Dermis microvascular lymphatic vessel endothelial cell (primary cell): Measurements from ENCODE around the gene OST4. TPM values are rescaled to one million over a fixed set of nuclear protein-coding genes. Genes with fewer than 3 reads are reported as not detected.
A peak's percentile ranks its signal among the peaks of the same experiment; 100 is the strongest.

Experiments
- DNase-seq, 2 donors: peaks; one replicate each; pipeline versions ENCODE4 v3.0.0 to v3.0.0-alpha.2; 2010; ENCODE audit warnings: low read depth in 2 of 2
- total RNA-seq: library from RNA; depleted of rRNA; stranded (reverse); fragments of >200 nt; gene quantifications from 2 replicates; pipeline ENCODE4 v1.2.1, GENCODE V29; 2014

Gene OST4
- total RNA-seq, 1 donor from 2014 or later: 418 TPM

DNA sequence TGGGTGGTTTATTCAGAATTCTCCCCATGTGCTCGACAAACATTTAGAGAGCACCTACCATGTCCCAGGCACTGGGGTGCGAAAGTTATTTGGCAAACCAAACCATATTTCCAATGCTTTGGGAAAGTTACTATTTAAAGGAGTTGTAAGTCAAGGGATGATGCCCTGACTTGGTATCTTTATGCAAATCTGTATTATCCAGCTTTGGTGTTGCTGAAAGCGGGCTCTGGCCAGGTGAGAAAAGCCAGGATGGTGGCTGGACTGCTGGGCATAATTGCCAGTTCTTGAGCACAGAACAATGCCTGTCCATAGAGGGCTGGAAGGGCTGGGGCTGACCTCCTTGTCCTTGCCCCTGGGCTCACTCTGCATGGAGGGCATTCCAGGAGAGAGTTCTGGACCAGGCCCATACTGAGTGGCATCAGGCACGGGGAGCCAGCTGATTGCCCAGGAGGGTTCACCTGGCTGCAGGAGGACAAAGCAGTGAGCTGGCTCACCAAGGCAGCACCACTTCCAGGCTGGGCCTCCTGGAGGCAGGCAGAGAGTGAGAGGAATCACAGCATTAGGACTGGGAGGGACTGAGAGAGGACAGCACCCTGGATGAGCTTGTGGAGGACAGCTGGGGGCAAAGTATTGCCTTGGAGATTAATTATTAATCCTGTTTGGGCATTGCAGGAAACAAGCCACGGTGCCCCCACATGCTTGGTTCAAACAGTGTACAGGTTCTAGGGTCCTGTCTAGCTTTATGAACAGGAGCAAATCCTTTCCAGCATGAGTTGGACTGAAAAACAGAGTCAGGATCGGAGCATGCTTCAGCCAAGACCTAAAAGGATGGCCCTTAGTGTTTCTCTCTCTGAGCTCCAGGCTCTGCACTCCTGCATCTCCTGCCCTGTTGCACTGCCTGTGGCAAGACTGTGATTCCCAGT is 22.2 kb upstream of the OST4 start:
- no peak for DNase-seq

DNA sequence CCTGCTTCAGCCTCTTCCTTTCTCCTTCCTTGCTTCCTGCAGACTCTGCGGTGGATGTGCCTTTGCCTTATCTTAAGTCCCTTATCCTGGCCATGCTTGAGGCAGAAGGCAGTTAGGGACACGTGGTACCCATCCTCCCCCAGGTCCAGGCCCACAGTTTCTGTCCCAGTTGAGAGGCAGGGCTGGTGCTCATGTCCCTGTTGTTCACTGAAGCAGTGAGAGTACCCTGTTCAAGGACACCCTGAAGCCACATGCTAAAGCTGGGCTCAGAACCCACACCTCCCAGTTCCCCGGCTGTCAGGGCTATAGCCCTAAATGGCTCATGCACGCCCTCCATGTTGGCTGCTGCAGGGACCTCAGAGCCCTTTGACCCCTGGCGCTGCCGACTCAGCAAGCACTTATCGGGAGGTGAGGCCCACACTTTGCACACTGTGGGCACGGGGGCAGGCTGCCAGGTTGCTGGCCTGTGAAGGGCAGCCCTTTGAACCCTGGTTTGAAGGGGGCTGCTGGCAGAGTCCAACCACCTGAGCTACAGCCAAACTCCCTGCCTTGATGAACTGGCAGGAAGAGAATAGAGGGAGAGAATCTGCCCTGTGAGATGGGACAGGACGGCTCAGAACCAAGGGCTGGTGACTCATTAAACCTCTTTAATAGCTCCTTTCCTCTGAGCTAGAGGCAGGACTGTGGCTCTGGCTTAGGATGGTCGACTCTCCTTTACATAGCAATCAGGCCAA is 21.4 kb upstream of the OST4 start:
- DNase-seq: no peak

DNA sequence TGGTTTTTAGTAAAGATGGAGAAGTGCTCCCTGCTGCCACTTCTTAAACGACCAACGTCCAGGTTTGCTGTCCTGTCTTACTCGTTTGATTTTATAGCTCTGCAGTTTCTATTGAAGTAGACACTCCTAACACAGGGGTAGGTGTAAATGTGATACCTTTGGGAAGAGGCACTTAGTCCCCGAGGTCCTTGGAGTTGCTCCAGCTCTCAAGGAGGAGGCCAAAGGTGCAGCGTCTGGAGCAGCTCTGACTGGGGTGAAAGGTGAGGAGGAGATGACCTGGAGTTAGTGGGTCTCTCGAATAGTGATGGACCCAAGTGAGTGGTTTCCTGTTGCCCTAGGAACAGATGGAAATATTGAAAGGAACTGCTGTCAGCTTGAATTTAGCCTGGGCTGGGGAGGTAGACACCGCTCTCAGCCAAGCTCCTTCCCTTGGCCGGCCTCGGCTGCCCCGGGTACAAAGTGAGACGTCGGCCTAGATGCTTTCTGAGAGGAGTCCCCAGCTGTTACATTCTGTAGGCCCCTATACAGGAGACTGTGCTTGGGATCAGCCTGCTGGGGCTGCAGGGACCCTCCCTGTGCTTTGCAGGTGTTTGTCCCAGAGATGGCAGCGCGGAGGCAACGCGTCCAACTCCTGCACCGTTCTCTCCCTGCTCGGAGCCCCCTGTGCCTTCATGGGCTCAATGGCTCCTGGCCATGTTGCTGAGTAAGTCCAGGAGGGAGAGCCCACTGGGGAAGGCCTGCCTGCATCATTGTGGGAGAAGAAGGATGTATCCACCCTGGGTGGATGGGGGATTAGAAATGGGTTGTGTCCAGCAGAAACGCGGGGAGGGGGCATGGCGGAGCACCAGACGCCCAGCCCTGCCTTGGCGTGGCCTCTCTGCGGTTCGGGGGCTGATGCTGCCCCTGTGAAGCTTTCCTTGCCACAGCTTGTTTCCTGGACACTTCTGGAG is 20.6 kb upstream of the OST4 start:
- no peak for DNase-seq

DNA sequence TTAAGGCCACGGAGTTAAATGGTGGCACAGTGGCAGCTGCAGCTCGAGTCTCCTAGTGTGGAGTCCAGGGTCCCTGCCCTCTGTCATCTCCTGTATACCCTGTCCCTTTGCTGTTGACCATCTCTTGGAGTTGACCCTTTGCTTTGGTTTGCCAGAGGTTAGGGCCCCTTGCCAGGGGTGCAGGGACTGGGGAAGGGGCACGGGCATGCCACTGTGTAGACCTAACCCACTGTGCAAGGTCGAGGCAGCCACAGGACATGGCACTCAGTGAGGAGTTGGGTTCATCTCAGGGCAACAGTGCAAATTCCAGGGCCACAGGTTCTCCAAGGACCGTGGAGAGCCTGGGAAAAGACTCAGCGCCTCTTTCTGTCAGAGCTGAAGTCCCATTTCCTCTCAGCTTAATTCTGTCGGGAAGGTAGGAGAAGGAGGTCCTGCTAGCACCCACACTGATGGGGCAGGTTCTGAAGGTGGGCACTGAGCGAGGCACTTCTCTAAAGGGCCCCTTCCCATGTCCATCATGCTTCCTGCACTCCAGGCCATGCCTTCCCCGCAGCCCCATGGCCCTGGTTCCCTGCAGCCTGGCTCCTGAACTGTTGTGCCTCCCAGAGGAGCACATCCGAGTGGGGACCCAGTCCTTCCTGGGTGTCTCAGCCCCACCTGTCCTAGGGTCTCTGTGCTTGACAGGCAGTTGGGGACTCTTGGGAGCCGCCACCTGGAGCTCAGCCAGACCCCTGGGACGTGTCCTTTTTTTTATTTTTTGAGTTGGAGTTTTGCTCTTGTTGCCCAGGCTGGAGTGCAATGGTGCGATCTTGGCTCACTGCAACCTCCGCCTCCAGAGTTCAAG is 17.9 kb upstream of the OST4 start:
- no peak for DNase-seq

DNA sequence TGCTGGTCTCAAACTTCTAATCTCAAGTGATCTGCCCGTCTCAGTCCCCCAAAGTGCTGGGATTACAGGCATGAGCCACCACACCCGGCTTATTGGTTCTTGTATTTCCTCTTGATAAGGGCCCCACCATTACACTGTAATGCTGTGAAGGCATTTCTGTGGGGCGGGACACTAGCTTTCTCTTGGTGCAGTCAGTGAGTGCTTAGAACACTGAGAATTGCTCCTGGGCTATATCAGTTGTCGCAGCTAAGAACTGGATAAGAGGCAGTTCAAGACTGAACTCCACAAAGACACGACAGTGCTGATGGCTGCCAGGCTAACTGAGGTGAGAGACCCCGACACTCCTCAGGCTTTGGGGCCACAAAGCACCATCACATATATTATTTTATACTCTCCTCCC is 17.2 kb upstream of the OST4 start:
- DNase-seq: no peak

DNA sequence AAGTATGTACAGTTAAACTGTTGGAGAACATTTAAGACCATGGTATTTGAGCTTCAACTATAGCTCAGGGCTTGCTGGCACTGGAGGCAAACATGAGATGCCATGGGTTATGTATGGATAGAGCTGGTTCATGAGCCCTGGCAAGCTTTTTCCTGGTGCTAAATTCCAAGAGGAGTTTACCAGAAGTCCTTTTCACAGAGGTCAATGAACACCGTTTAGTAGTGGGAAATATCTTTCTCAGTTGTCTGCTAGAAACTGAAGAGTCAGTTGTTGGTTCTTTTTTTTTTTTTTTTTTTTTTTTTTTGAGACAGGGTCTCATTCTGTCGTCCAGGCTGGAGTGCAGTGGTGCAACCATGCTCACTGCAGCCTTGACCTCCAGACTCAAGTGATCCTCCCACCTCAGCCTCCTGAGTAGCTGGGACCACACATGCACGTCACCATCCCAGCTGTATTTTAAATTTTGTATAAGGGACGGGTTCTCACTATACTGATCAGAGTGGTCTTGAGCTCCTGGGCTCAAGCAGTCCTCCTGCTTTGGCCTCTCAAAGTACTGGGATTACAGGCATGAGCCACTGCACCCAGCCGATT is 16.5 kb upstream of the OST4 start:
- DNase-seq: no peak

DNA sequence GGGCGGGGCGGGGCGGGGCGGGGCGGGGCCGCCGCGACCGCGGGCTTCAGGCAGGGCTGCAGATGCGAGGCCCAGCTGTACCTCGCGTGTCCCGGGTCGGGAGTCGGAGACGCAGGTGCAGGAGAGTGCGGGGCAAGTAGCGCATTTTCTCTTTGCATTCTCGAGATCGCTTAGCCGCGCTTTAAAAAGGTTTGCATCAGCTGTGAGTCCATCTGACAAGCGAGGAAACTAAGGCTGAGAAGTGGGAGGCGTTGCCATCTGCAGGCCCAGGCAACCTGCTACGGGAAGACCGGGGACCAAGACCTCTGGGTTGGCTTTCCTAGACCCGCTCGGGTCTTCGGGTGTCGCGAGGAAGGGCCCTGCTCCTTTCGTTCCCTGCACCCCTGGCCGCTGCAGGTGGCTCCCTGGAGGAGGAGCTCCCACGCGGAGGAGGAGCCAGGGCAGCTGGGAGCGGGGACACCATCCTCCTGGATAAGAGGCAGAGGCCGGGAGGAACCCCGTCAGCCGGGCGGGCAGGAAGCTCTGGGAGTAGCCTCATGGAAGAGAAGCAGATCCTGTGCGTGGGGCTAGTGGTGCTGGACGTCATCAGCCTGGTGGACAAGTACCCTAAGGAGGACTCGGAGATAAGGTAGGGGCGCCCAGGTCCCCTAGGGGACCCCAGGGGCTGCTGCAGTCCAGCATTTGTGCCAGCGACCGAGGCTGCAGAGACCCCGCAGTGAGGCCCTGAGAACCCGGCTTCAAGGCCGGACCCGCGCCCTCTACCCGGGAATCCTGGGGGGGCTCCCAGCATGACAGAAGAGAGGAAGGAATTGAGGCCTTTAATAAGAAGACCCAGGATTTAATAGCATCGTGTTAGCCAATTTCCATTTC is 15.5 kb upstream of the OST4 start, which contains the start of gene KHK:
TSS of gene KHK (plus strand) at position 49 of the 870 bp plus-strand sequence. CDS start at position 537, 488 bp downstream.
- no peak for DNase-seq

DNA sequence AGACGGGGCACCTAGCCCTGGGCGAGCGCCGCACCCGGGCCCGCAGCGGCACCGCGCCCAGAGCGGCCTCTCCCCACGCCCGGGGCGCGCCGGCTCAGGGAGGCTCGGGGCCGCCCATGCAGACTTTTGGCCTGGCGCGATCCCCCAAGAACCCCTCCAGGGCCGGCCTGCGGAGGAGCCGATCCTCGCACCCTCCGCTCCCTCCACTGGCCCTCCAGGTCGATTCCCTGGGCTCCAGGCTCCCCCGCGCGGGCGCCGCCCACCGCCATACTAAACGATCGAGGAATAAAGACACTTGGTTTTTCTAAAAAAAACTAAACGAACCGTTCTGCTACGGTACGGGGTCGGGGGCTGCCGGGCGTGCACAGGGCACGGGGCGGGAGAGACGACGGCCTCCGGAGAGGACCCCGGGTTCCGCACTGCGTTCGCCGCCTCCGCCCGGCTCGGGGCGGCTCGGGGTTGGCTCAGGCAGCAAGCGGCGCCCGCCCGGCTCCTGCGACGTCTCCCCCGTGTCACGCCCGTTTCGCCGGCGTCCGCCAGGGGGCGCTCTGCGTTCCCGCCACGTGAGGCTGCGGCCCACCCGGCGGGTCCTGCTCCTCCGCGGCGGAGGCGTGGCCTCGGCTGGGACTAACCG is 14.8 kb upstream of the OST4 start:
- DNase-seq: peak; percentile 75 to 92

DNA sequence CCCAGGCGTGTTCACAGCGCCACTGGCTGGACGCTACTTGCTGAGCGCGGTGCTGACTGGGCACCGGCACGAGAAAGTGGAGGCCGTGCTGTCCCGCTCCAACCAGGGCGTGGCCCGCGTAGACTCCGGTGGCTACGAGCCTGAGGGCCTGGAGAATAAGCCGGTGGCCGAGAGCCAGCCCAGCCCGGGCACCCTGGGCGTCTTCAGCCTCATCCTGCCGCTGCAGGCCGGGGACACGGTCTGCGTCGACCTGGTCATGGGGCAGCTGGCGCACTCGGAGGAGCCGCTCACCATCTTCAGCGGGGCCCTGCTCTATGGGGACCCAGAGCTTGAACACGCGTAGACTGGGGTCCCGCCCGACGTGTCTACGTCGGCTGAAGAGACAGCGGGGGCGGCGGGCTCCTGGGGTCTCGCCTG is 14.2 kb upstream of the OST4 start:
- DNase-seq: peak in 1 of 2 donors; percentile 79

DNA sequence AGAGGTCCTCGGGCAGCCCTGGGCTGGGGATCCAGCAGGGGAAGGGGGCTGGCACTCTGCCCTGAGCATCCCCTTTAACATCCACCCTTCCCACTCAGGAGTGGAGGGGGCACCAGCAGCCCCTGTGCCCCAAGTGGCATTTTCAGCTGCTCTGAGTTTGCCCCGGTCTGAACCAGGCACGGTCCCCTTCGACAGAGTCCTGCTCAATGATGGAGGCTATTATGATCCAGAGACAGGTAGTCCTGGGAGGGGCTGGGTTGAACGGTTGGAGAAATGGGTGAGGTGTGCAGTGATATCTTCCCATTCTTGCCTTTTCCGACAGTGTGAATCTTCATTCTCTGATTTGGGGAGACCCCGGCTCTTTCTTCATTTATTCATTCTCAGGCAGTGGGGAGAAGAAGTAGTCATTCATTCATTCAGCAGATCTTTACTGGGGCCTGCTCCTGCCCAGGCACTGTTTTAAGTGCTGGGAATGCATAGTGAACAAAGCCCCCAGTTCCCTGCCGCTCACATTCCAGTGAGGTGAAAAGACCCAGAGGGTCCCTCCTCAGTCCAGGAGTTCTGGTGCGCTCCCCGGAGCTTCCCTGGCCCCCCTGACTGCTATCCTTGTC is 13.7 kb upstream of the OST4 start:
- DNase-seq: no peak

DNA sequence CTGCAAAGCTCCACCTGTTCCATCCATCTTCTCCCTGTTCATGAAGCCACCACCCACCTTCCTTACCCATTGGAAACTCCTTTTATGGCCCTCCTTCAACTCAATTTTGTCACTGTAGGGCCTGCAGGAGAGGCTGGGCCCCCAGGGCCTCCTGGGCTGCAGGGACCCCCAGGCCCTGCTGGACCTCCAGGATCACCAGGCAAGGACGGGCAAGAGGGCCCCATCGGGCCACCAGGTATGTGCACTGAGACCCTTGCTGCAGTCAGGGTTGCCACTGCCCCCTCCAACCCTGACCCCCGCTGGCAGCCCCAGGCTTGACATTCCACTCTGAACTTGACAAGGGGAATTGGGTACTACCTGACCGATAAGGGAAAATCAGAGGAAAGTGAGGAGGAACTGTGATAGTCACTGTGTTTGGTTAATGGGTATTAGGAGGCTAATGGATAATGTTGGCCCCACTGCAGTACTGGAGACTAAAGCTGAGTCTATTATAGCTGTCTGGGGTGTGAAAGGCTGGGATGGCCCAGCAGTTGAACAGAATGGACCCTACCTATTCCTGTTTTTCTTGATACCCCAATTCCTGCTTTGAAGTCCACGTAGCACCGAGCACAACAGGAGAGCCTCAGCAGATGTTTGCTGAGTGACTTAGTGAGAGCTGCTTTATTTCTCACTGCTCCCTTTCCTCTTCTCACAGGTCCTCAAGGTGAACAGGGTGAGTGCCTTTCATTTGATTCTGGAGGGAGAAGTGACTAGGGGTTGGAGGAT is 13.0 kb upstream of the OST4 start:
- DNase-seq: no peak

DNA sequence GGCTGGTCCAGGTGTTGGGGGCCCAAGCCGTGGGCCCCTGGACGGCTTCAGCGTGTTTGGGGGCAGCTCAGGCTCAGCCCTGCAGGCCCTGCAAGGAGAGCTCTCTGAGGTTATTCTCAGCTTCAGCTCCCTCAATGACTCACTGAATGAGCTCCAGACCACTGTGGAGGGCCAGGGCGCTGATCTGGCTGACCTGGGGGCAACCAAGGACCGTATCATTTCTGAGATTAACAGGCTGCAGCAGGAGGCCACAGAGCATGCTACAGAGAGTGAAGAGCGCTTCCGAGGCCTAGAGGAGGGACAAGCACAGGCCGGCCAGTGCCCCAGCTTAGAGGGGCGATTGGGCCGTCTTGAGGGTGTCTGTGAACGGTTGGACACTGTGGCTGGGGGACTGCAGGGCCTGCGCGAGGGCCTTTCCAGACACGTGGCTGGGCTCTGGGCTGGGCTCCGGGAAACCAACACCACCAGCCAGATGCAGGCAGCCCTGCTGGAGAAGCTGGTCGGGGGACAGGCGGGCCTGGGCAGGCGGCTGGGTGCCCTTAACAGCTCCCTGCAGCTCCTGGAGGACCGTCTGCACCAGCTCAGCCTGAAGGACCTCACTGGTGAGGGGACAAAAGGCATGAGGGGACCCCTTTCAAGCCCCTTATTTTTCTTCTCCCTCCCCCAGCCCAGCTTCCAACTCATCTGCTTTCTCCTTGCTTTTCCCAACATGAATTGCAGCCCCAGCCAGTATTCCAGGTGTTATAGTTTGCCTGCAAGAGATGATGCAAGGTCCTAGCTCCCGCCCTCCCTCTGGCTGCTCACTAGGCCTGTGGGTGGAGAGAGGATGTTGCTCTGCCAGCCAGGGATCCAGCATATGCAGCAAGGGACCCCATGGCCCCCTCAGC is 12.2 kb upstream of the OST4 start:
- no peak for DNase-seq

DNA sequence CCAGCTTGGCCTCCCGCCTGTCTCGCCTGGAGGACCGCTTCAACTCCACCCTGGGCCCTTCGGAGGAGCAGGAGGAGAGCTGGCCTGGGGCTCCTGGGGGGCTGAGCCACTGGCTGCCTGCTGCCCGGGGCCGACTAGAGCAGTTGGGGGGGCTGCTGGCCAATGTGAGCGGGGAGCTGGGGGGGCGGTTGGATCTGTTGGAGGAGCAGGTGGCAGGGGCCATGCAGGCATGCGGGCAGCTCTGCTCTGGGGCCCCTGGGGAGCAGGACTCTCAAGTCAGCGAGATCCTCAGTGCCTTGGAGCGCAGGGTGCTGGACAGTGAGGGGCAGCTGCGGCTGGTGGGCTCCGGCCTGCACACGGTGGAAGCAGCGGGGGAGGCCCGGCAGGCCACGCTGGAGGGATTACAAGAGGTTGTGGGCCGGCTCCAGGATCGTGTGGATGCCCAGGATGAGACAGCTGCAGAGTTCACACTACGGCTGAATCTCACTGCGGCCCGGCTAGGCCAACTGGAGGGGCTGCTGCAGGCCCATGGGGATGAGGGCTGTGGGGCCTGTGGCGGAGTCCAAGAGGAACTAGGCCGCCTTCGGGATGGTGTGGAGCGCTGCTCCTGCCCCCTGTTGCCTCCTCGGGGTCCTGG is 11.4 kb upstream of the OST4 start:
- no peak for DNase-seq

DNA sequence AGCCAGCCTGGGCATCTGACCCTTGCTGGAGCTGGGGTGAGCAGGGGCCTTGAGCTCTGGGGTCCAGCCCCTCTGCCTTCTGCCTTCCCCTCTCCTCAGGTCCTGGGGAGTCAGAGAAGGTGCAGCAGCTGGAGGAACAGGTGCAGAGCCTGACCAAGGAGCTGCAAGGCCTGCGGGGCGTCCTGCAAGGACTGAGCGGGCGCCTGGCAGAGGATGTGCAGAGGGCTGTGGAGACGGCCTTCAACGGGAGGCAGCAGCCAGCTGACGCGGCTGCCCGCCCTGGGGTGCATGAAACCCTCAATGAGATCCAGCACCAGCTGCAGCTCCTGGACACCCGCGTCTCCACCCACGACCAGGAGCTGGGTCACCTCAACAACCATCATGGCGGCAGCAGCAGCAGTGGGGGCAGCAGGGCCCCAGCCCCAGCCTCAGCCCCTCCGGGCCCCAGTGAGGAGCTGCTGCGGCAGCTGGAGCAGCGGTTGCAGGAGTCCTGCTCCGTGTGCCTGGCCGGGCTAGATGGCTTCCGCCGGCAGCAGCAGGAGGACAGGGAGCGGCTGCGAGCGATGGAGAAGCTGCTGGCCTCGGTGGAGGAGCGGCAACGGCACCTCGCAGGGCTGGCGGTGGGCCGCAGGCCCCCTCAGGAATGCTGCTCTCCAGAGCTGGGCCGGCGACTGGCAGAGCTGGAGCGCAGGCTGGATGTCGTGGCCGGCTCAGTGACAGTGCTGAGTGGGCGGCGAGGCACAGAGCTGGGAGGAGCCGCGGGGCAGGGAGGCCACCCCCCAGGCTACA is 10.7 kb upstream of the OST4 start:
- DNase-seq: no peak

DNA sequence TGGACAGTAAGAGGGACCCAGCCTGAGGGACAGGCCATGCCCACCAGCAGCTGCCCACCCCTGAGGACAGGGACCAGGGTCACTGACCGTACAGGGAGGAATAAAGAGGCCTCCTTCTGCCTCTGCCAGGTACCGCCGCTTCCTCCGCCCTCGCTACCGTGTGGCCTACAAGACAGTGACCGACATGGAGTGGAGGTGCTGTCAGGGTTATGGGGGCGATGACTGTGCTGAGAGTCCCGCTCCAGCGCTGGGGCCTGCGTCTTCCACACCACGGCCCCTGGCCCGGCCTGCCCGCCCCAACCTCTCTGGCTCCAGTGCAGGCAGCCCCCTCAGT is 9.1 kb upstream of the OST4 start:
- no peak for DNase-seq
